IPS-NIHi7 (cell line): Measurements from ENCODE around the gene RAB33A.
"Not testable (repeated sequence)": the region's sequence is repeated elsewhere in the genome, so short reads cannot be mapped to it uniquely, and the experiment has no call there.

Experiments
- DNase-seq: peaks from one replicate; pipeline ENCODE4 v3.0.0; 2012; ENCODE audit warnings: mixed read lengths; ENCODE audit errors: extremely low spot score

The RAB33A gene

DNA sequence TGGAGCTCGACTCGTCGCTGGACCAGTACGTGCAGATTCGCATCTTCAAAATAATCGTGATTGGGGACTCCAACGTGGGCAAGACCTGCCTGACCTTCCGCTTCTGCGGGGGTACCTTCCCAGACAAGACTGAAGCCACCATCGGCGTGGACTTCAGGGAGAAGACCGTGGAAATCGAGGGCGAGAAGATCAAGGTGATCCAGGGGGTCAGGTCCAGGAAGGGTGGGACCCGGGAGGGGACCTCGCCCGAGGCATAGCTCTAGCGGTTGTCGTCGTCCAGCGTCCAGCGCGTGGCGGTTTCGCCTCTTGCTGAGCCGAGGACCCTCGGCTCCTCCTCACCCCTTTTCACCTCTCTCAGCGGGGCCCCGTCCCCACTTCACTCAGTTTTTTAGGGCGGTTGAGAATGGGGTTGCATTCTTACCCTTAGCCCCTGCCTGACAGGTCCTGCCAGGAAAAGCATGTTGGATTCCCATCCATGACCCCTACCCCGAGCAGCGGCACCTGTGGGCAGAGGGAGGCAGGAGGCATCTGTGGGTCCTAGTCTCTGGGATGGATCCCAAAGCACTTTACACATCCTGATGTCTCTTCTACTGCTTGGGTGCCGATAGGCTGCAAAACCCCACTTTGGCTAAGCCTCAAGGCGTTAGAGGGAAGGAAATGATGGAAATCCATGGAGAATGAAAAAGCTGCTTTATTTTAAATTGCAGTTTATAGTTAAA, 524 bp downstream of the RAB33A start:
- no peak for DNase-seq

DNA sequence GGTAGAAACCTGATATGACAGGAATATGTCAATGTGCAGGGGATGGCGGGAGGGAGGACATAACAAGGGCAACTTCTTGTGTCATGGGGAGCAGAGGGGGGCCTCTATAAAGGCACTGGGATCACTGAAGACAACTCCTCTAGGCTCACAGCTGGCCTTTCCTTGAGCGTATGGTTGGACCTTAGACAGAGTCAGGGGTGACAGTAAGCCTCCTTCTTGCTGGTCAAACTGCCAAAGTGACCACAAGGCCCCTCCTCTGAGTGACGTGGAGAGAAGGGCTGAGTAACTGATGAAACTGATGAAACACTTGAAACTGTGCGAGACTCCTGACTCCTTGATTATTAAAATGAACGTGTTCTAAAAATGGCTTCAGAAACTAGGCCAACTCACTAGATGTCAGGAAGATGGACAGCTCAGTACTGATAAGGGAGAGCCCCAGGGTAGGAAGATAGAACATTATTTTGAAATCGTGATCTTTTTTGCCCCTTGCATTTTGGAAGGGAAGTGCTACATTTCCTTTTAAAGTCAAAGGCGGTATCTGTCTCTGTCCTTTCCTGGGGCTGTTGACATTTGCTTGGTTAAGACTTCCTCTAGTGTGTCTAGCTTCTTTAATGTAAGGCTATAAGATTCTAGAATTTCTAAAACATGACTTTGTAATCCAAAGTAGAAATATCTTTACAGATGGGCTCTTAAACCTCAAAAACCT, 1.6 kb downstream of the RAB33A start:
- DNase-seq, result no peak

DNA sequence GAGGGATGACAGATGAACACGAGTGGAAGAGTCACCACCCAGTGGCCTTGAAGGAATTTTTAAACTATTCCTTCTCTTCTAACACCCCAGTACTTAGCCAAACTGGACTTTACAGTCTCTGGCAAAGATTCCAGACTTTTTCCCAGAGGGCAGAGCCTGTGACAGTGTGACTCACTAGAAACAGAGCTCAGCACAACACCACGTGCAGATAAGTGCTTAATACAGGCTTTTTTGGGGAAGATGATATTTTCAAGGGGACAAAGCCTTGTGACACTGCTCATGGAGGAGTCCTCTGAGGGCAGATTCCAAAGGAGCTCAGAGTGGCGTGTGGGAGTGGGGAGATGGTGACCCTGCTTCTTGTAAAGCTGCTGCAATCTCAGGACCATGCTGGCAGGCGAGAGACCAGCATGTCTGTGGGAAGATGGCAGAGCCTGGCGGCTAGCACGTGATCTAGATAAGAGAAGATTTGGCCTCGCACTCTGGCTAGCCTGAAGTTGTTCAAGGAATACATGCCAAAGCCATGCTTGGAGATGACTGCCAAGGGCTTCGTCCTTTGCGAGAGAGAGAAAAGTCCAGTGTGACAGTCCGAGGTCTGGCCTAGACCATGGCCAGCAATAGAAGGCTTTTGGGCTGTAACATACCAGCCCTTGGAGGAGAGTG, 2.4 kb downstream of the RAB33A start:
- no peak for DNase-seq

DNA sequence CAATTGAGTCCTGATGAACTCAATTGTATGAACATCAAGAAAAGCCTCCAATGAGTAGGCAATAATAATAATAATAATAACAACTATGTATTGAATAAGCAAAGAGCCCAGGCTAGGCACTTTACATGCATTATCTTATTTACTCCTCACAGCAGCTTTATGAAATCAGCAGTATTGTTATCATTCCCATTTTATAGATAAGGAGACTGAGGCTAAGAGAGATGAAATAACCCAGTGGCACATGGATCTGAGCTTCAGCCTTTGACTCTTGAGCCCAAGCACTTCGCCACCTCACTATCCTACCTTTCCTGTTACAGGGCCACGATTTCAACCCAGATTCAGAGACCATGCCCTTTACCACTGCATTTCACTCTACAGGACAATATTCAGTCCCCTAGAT, 3.2 kb downstream of the RAB33A start:
- no peak for DNase-seq

DNA sequence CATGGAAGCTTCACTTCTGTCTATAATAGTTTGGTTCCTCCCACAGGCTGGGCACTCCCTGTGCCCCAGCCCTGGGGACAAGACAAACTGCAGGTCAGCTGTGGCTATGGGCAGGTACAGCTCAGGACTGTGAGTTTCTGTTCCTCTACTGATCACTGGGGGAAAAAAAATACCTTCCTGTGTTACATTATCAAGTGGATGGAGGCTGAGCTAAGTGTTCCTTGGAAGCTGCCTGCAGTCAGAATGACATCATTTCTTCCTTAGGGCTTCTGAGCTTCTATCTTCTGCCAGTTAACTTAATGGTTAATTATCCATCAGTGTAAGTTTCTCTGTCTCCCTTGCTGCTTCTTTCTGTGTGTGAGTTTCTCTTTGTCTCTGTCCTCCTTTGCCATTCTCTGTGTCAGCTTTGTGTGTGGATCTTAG, 4.6 kb downstream of the RAB33A start:
- DNase-seq, result no peak

DNA sequence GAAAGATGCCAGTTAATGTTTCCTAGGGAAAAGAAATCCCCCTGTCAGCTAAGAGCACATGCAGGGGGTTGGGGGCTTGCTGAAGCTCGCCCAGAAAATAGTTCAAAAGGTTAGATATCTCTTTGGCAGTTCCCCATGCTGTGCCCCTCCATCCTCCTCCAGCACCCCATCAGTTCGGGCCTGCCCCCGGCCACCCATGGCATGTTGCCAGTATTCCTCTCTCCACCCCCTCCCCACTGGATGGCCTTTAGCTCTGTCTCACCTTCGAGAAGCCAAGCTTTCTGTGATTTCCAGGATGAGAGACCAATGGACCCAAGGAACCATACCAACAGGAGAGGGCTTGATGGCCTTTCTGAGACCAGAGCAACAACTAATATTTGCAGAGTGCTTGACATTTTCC, 5.2 kb downstream of the RAB33A start:
- DNase-seq, result no peak

DNA sequence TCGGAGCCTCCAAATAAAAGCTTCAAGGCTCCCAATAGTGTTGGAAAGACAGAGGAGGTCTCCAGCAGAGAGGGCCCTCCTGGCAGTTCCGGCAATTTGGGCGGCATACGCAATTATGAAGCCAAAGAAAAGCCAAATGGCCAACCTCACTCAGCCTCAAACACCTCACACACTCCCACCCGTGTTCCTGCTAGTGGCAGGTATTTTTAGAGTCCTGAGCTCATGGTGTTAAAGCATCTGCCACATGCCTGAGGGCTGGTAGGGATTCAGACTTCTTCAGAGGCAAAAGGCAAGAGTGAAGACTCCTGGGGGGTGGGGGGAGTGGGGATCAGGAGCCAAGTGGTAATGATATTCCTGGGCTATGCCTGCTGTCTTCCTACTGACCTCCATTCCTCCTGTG, 7.4 kb downstream of the RAB33A start:
- DNase-seq, result no peak

DNA sequence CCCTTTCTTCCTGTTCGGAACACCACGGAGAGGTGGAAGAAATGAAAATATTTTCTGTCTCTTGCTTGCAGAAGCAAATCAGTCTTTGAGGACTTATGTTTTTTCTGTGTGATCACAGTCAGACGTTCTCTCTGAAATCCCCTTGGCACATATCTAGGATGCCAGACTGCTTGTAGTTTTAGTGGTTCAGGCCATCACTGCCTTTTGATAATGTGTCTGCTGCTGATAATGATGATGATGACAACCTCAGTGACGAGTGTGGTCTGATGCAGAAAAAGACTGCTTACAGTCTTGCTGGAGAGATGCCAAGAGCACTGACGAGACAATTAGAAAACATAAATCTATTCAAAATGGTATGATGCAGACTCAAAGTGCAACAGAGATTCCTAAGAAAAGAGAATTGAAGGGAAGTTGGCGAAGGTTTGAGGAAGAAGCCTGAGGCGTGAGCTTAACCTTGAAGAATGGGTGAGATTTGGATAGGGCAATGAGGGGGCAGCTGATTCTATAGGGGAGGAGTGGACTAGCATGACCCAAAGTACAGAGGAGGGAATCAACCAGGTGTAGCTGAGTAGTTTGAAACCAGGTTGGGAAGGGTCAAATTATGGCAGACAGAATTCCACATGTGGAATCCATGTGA, 7.9 kb downstream of the RAB33A start:
- DNase-seq, result no peak

DNA sequence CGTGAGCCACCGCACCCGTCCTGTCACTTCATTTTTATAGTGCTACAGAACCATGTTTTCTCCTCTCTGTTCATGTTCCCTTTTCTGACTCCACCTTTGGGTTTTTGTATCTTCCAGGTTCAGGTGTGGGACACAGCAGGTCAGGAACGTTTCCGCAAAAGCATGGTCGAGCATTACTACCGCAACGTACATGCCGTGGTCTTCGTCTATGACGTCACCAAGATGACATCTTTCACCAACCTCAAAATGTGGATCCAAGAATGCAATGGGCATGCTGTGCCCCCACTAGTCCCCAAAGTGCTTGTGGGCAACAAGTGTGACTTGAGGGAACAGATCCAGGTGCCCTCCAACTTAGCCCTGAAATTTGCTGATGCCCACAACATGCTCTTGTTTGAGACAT, 12.4 kb downstream of the RAB33A start:
- DNase-seq, result no peak

DNA sequence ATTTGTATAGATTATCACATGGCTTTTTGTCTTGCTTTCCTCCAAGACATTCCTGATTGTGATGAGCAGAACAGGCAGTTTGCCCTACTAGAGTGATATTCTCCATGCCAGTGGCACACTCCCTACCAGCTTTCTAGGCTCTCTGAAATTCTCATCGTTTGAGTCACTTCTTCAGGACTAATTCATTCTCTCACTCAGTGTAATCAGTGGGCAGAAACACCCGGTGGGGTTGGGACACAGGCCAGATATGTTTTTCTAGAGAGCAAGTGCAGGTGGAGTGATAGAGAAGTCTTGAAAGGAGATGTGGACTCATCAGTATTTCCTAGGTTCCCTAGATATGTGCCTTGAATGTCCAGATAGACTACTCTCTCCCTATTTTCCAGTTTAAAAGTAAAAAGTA, 13.1 kb downstream of the RAB33A start:
- DNase-seq, result no peak

DNA sequence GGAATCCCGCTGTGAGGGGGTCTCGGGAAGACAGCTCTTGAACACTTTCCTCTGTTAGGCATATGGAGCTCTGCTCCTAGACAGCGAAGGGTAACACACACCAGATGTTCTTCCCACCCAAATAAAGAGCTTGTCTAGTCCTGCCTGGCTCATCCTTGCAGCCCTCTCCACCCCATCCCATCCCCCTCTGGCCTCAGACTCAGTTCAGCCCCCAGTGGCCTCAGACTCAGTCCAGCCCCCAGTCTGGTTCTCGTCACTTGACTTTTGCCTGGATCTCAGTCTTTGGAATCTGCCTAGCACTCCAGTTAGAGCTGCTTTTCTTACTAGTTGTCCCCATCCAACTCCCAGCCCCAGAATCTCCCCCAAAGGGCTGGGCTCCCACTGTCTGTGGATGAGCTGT, 14.9 kb downstream of the RAB33A start:
- DNase-seq, result no peak

DNA sequence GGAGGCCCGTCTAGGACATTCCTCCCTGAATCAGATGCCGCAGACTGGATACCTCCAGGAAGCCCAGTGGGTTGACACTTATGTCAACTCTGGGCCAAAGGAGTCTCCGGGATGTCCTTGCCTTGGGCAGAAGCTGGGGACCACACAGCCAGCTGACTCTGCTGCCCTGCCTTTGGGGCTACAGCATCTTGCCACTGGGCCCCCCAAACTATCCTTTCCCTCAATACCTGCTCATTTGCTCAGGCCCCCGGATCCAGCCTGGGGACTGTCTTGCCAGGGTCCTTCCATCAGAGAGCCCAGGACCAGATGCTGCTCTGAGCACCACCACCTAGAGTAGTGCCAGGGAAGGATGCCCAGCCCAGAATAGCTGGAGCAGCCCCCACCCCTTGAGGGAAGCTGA, 19.0 kb downstream of the RAB33A start:
- DNase-seq, result no peak

DNA sequence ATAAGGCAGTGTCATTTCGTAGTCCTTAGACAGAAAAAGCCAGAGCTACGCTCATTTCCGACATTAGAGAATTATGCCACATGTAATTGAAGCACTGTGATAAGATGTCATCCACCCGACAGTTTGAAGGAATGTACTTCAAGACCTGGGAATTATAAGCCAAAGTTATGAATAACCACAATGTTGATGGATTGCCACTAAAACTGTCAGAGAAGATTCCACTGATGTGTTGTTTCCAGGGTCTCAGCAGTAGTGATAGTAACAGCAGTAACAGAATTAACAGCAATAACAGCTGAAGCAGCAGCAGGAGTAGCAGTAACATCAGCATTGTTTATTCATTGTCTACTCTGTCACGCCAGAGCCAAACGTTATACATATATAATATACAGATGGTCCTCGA, 24.7 kb downstream of the RAB33A start:
- DNase-seq, result no peak

DNA sequence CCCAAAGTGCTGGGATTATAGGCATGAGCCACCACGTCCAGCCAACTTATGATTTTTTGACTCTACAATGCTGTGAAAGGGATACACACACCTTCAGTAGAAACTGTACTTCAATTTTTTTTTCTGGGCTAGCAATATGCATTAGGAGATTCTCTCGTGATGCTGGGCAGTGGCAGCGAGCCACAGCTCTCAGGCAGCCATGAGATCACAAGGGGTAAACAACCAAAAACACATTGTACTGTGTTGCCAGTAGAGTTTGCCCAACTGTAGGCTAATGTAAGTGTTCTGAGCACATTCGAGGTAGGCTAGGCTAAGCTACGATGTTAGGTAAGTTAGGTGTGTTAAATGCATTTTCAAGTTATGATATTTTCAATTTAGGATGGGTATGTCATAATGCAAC, 25.7 kb downstream of the RAB33A start:
- no peak for DNase-seq

DNA sequence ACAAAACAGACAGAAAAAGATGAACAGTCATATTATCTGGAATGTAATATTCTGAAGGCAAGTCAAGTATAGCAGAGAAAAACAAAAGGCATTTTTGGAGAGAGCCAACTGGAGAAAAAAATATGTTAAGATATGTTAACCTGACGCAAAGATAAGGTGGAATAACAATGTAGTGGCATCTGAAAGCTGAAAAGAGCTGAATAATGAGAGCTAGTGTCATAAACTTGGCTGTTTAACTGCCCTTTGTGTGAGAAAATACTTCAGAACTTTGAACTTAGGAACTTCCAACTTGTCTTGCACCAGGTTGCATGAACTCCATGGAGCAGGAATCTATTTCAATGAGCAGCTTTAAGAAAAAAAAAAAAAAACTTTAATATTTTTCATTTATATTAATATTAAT, 32.9 kb downstream of the RAB33A start:
- no peak for DNase-seq

DNA sequence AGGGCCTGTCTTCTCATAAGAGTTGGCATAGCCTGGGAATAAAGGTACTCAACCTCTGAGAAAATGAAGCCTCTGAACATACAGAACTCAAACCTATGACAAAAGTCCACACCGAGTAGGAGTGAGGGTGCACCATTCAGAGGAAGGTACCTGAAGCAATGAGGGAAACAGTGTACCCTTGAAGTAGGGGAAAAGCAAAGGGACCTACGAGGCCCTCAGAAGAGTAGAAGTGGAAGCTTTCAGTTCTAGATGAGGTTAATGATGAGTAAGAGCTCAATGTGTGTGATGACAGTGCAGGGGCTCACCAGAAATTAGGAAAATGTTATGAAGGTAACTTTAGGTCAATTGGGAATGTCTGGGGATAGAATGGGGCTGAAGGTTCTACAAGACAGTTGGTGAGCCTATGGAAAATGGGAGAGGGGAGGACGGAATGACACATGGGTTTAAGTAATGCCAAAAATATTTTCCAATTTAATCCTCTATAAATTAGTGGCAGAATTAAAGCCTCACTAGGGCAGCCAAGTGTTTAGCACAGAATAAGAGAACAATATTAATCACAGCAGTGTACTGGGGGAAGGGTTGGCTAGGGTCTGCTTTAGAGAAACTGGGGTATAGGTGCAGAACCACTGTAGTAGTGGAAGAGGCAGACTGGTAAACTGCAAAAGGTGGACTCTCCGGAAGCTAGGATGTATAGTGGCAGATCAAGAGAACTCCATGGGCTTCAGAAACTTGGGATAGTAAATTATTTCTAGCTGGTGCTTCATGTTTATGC, 39.8 kb downstream of the RAB33A start:
- no peak for DNase-seq

DNA sequence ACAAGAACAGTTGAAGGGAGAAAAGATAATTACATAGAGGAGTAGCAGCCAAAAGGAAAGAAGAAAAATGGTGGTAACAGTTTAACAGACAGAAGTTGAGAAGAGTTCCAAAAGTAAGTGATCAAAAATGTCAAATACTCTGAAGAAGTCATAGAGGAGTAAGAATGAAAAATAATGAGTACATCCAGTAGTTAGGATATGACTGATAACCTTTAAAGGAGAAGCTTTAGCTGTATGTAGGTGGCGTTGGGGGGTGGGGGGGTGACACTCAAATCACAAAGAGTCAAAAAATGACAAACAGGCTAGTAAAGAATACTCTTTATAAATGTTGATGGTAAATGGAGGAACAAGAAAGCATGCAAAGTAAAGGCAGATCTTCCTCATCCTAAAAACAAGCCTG, 40.6 kb downstream of the RAB33A start:
- no peak for DNase-seq

DNA sequence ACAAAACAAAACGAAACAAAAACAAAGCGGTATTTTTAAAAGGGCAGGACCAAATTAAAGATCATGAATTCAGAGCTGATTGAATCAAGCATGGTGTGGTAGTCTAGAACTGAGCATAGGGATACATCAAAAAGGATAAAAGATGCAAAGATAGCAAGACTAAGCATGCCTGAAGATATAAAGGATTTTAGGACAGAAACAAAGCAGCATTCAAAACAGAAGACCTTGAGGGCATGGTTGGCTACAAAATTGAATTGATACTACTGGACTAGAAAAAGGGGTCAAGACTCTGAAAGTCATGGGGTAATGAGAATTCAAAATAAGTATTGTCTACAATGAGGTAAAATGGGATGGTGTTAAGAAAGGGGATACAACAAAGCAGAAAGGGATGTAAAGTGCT, 41.6 kb downstream of the RAB33A start:
- DNase-seq, result no peak

DNA sequence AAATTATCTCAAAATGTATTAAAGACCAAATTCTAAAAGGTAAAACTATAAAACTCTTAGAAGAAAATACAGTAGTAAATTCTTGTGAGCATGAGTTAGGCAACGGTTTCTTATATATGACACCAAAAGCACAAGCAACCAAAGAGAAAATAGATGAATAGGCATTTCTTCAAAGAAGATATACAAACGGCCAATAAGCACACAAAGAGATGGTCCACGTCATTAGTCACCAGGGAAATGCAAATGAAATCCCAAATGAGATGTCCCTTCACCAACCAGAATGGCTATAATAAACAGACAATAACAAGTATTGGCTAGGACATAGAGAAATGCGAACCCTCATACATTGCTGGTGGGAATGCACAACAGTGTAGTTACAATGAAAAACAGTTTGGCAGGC, 44.6 kb downstream of the RAB33A start:
- DNase-seq, result no peak

DNA sequence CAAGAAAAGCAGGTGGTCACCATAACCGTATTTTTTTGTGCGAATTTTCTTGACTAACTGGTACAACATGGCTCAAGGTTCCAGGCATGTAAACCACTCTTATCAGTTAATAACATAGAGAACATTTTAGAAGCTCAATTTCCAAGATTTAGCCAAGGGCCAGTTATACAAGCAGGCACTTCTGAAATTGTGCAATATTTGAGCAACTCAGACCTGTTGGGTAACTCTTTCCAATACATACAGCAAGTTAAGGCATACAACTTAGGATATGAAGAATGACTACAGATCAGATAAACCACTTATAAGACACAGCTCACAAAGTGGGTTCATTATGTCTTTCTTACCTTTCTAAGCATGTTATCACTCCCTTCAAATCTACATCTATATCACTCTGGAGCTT, 53.0 kb downstream of the RAB33A start:
- DNase-seq, result no peak

DNA sequence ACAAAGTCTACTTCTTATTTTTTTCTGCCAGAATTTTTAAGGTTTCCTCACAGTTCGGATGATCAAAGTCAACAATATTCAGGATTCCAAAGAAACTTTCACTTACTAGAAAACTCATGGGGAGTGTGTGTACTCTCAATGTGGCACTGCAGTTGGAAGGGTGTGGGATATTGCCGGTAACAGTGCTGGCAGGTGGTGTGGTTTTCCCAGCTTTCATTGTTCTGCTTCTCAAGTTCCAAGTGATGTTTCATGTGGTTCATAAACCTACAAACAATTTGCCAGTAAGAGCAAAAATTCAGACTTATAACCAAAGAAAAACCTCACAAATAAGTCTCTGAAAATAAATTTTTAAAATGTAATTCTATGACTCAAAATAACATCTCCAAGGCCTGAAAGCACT, 57.1 kb downstream of the RAB33A start:
- no peak for DNase-seq

DNA sequence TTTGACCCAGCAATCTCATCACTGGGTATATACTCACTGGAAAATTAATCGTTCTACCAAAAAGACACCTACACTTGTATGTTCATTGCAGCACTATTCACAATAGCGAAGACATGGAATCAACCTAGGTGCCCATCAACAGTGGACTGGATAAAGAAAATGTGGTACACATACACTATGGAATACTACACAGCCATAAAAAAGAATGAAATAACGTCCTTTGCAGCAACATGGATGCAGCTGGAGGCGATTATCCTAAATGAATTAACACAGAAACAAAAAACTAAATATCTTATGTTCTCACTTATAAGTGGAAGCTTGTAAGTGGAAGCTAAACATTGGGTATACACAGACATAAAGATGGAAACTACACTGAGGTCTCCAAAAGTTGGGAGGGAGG, 59.4 kb downstream of the RAB33A start:
- DNase-seq, result not testable (repeated sequence)
